Kidney (tissue), 14 donors: ENCODE results near the gene SLC41A3. TPM values are rescaled to one million over a fixed set of nuclear protein-coding genes. Genes with fewer than 3 reads are reported as not detected.

Experiments
- DNase-seq, 5 donors: peaks; one replicate each; pipeline ENCODE4 v3.0.0-alpha.2; 2013 to 2020
- FAIRE-seq: peaks from 2 replicates; lab custom pipeline; 2012; peaks lifted over from hg19 to GRCh38; lab: Jason Lieb, UNC
- H3K27ac ChIP-seq, 2 donors: one replicate each; pipeline ENCODE4 v1.7.0; 2013; ENCODE audit warnings: low read depth in 2 of 2, low read length in 2 of 2, inconsistent platforms in 1 of 2
- H3K27me3 ChIP-seq: one replicate; pipeline ENCODE4 v1.7.1; 2013; ENCODE audit warnings: low read length, inconsistent platforms; ENCODE audit not compliant: control insufficient read depth, insufficient read depth
- H3K36me3 ChIP-seq, 3 donors: one replicate each; pipeline versions ENCODE4 v1.7.0 to v1.7.1; 2013; ENCODE audit warnings: low read length in 3 of 3, control low read depth in 1 of 3, inconsistent platforms in 1 of 3; ENCODE audit not compliant: insufficient read depth in 3 of 3, control insufficient read depth in 2 of 3
- H3K4me1 ChIP-seq, 3 donors: one replicate each; pipeline versions ENCODE4 v1.7.0 to v1.7.1; 2013; ENCODE audit warnings: low read length in 3 of 3, inconsistent platforms in 1 of 3, low read depth in 1 of 3; ENCODE audit not compliant: control insufficient read depth in 2 of 3, insufficient read depth in 2 of 3
- H3K4me3 ChIP-seq, 3 donors: one replicate each; pipeline versions ENCODE4 v1.7.0 to v1.8.1; 2013; ENCODE audit warnings: low read length in 3 of 3, control low read depth in 1 of 3, inconsistent platforms in 1 of 3
- H3K9ac ChIP-seq, 3 donors: one replicate each; pipeline versions ENCODE4 v1.7.0 to v1.7.1; 2013; ENCODE audit warnings: low read length in 3 of 3, control low read depth in 1 of 3, inconsistent platforms in 1 of 3
- H3K9me3 ChIP-seq, 3 donors: one replicate each; pipeline versions ENCODE4 v1.7.0 to v1.7.1; 2013; ENCODE audit warnings: low read length in 3 of 3, control low read depth in 1 of 3, inconsistent platforms in 1 of 3; ENCODE audit not compliant: control insufficient read depth in 2 of 3, insufficient read depth in 1 of 3
- intact Hi-C: fragments of 100-400 bp; cut with DNase I; formaldehyde crosslinking; loops from one replicate; pipeline ENCODE4 v1.11.1; 2022
- polyA plus RNA-seq: library from polyadenylated mRNA; stranded (reverse); fragments of 350-450 nt; fragmentation: Illumina TruSeq; extraction: RNeasy Lipid Tissue Mini Kit (QIAGEN cat#74804); gene quantifications from one replicate; pipeline ENCODE4 v1.2.3, GENCODE V29; 2014; ENCODE audit warnings: low read depth, low replicate concordance; ENCODE audit not compliant: insufficient read depth
- total RNA-seq: library from RNA; stranded (reverse); fragmentation: NEBNext Ultra II Directional; extraction: Animal tissue kit (Norgen Biotek cat#: 25700); gene quantifications from one replicate; pipeline ENCODE4 v1.2.1, GENCODE V29; 2021
- TF ChIP-seq, protein P1 (sequence below): IDR thresholded peaks from 3 replicates; pipeline ENCODE4 v1.5.1; 2012; ENCODE audit warnings: mild to moderate bottlenecking, moderate library complexity, borderline replicate concordance; ENCODE audit not compliant: insufficient read depth; ENCODE audit errors: extremely low read depth
- donor health status: control.
- donor health status: control.
- donor health status: control.
- donor health status: control.
- donor health status: control.
- donor health status: DM: yes; HTN: yes; CAD: no.
- donor health status: Normal renal cell carcinoma (clear cell type).

Gene SLC41A3
- total and polyA plus RNA-seq, 2 donors from 2014 or later, result 31.6 to 74.3 TPM

DNA sequence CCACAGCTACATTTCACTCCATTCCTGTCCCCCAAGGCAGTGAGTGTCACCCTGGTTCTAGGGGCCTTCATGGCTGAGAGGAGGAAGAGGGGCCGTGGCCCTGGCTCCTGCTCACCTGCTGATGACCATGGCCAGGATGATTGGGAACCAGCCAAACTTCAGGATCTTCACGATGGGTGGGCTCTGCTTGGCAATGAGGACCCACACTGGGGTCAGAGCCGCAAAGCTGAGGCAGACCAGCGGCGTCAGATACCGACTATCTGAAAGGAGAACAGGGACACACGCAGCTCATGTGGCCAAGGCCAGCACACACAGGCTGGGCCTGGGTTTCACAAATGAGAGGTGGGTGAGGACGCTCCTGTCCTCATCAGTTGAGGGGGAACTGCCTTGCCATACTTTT, 67.3 kb downstream of the SLC41A3 start:
- TF ChIP-seq, protein P1, sequence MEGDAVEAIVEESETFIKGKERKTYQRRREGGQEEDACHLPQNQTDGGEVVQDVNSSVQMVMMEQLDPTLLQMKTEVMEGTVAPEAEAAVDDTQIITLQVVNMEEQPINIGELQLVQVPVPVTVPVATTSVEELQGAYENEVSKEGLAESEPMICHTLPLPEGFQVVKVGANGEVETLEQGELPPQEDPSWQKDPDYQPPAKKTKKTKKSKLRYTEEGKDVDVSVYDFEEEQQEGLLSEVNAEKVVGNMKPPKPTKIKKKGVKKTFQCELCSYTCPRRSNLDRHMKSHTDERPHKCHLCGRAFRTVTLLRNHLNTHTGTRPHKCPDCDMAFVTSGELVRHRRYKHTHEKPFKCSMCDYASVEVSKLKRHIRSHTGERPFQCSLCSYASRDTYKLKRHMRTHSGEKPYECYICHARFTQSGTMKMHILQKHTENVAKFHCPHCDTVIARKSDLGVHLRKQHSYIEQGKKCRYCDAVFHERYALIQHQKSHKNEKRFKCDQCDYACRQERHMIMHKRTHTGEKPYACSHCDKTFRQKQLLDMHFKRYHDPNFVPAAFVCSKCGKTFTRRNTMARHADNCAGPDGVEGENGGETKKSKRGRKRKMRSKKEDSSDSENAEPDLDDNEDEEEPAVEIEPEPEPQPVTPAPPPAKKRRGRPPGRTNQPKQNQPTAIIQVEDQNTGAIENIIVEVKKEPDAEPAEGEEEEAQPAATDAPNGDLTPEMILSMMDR, result no peak
- Histone ChIP-seq H3K9me3 (no peaks in the 10 kb centered on the region), H3K4me1 (no peaks in the 10 kb centered on the region), H3K27ac (no peak overlapping the region), H3K36me3 (peaks cover 0 to 3% (median 2%) of the 10 kb centered on the region in 3 donors), H3K9ac (no peak overlapping the region), H3K4me3 (no peak overlapping the region), H3K27me3 (no peaks in the 10 kb centered on the region)
- intact Hi-C loops, result no loop called here
- DNase-seq, result peak in 1 of 5 donors; percentile 4
- FAIRE-seq, result no peak

DNA sequence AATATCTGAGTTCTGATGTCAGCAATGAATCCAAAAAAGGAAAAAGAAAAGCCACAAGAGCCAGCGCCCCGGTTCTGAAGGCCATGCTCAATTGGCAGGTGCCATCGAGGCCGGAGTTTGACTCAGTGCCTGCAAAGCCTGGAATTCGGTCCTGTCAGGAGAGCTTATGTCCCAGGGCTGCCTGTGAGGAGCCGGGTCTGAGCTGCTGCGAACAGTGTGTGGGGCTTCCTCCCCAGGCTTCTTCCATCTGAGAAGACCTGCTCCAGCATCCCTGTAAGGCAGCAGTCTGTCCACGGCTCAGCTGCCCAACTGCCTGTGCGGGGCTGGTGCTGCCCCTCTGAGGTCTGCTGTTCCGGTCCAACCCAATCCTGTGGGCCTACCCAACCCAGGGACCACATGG, 68.8 kb downstream of the SLC41A3 start:
- Histone ChIP-seq H3K36me3 (peaks cover 0 to 3% (median 2%) of the 10 kb centered on the region in 3 donors), H3K9me3 (no peaks in the 10 kb centered on the region), H3K4me1 (no peaks in the 10 kb centered on the region), H3K27me3 (no peaks in the 10 kb centered on the region), H3K4me3 (no peak overlapping the region), H3K9ac (no peak overlapping the region), H3K27ac (no peak overlapping the region)
- intact Hi-C loops, result no loop called here
- FAIRE-seq (no peak), DNase-seq (peak in 1 of 5 donors; percentile 4)
- TF ChIP-seq, protein P1, result no peak

DNA sequence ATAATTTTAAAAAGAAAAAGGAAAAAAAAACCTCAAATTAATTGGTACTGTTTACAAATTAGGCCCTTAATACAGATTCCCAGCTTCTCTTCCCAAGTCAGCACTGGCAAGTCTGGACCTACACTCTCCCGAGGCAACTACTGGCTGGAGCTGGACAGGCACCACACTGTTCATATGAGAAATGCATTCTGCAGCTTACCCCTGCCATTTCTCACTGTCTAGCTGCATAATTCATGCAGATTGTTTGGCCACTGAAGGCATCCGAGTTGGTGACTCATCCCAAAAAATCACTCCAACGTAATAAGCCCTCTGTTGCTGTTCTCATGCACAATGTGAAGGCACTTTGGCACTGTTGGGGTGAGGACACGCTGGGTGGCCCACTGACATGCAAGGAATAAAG, 69.7 kb downstream of the SLC41A3 start:
- TF ChIP-seq, protein P1, result no peak
- Histone ChIP-seq H3K4me1 (no peaks in the 10 kb centered on the region), H3K36me3 (peaks cover 0 to 3% (median 2%) of the 10 kb centered on the region in 3 donors), H3K27ac (no peak overlapping the region), H3K9me3 (no peaks in the 10 kb centered on the region), H3K9ac (no peak overlapping the region), H3K27me3 (no peaks in the 10 kb centered on the region), H3K4me3 (no peak overlapping the region)
- DNase-seq (peak in 1 of 5 donors; percentile 7), FAIRE-seq (no peak)
- intact Hi-C loops, result no loop called here

DNA sequence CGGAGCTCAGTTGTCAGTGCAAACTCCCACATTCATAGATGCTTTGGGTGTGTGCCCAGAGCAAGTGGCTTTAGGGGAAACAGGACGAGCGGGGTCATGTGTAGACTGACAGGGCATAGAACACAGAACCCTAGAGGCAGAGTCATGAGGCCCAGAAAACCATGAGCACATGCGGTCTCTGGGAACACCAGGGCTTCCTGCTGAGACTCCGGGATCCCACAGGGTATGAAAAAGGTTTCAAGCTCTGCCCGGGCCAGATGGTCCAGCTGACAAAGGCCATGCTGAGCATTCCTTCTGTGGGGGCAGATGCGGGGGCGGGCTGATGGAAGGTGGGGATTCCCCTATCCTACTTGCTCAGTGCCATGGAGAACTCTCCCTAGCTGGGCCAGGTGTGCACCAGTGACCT, 70.2 kb downstream of the SLC41A3 start:
- FAIRE-seq (no peak), DNase-seq (peak in 2 of 5 donors; percentile 17 to 24)
- no peaks in the 10 kb centered on the region for H3K27me3 ChIP-seq
- no peak overlapping the region for H3K9ac ChIP-seq
- H3K36me3 ChIP-seq, result peaks cover 0 to 3% (median 2%) of the 10 kb centered on the region in 3 donors
- H3K9me3 ChIP-seq, result no peaks in the 10 kb centered on the region
- no peaks in the 10 kb centered on the region for H3K4me1 ChIP-seq
- no peak overlapping the region for H3K27ac ChIP-seq
- TF ChIP-seq, protein P1, result no peak
- H3K4me3 ChIP-seq, result no peak overlapping the region
- intact Hi-C loops, result no loop called here
